Smooth muscle cell (in vitro differentiated cells): ENCODE data around the gene PGAM2. TPM values are rescaled to one million over a fixed set of nuclear protein-coding genes. Genes with fewer than 3 reads are reported as not detected.

ENCODE experiments used
- DNase-seq: peaks from one replicate; lab custom pipeline; 2025; ENCODE audit not compliant: unreplicated experiment; lab: John Stamatoyannopoulos, UW
- H2AFZ ChIP-seq: fragments of 200-600 bp; sonication (generic); 2 replicates; pipeline ENCODE4 v1.6.0; 2016; ENCODE audit warnings: antibody characterized with exemption, low read depth, mild to moderate bottlenecking
- H3F3A ChIP-seq: fragments of 200-600 bp; sonication (generic); 2 replicates; pipeline ENCODE4 v1.6.0; 2017; ENCODE audit warnings: antibody characterized with exemption, low read depth
- H3K27ac ChIP-seq: fragments of 200-600 bp; sonication (generic); 2 replicates; pipeline ENCODE4 v1.5.1; 2016; ENCODE audit warnings: low read depth, mild to moderate bottlenecking
- H3K27me3 ChIP-seq: fragments of 200-600 bp; sonication (generic); 2 replicates; pipeline ENCODE4 v1.6.1; 2016; ENCODE audit warnings: low read depth, mild to moderate bottlenecking
- H3K36me3 ChIP-seq: fragments of 200-600 bp; sonication (generic); 2 replicates; pipeline ENCODE4 v1.5.1; 2016; ENCODE audit warnings: low read depth
- H3K4me1 ChIP-seq: fragments of 200-600 bp; sonication (generic); 2 replicates; pipeline ENCODE4 v1.5.1; 2016; ENCODE audit warnings: low read depth
- H3K4me2 ChIP-seq: fragments of 200-600 bp; sonication (generic); 2 replicates; pipeline ENCODE4 v1.6.0; 2016; ENCODE audit warnings: mild to moderate bottlenecking
- H3K4me3 ChIP-seq: fragments of 200-600 bp; sonication (generic); 2 replicates; pipeline ENCODE4 v1.5.1; 2016; ENCODE audit warnings: mild to moderate bottlenecking
- H3K79me2 ChIP-seq: fragments of 200-600 bp; sonication (generic); 2 replicates; pipeline ENCODE4 v1.6.0; 2016; ENCODE audit warnings: low read depth, mild to moderate bottlenecking
- H3K9ac ChIP-seq: fragments of 200-600 bp; sonication (generic); 2 replicates; pipeline ENCODE4 v1.6.0; 2016; ENCODE audit warnings: low read depth
- H3K9me3 ChIP-seq: fragments of 200-600 bp; sonication (generic); replicated peaks from 2 replicates; pipeline ENCODE4 v1.5.1; 2016; ENCODE audit warnings: low read depth
- H4K20me1 ChIP-seq: fragments of 200-600 bp; sonication (generic); 2 replicates; pipeline ENCODE4 v1.6.0; 2016; ENCODE audit warnings: low read depth
- CTCF ChIP-seq: fragments of 200-600 bp; sonication (generic); IDR thresholded peaks from 2 replicates; pipeline ENCODE4 v1.5.1; 2017; ENCODE audit warnings: borderline replicate concordance, mild to moderate bottlenecking, antibody characterized with exemption; ENCODE audit not compliant: insufficient read depth, poor library complexity, severe bottlenecking
- WGBS: methylation state at CpG from one replicate; pipeline ENCODE4 v1.1.7; 2016; ENCODE audit warnings: low lambda C conversion rate; 5-methylcytosine and 5-hydroxymethylcytosine counted together
- polyA plus RNA-seq: library from polyadenylated mRNA; unstranded; fragments of >200 nt; fragmentation: Nextera tagmentation; extraction: Ambion mirVana; gene quantifications from 2 replicates; pipeline ENCODE4 v1.2.1, GENCODE V29; 2016
- total RNA-seq: library from RNA; depleted of rRNA; stranded (reverse); fragments of >200 nt; gene quantifications from 2 replicates; pipeline ENCODE4 v1.2.3, GENCODE V29; 2014

Gene PGAM2
- total and polyA plus RNA-seq, 2 experiments from 2014 or later, result not detected

- Histone ChIP-seq H2AFZ (no peak overlapping the region), H3K4me3 (peak overlapping the region; percentile 78), H3K27me3 (no peaks in the 10 kb centered on the region), H3K9ac (no peak overlapping the region), H4K20me1 (no peaks in the 10 kb centered on the region), H3K79me2 (peaks cover 5% of the 10 kb centered on the region), H3F3A (no peaks in the 10 kb centered on the region), H3K36me3 (no peaks in the 10 kb centered on the region), H3K4me2 (peak overlapping the region; percentile 90), H3K9me3 (no peaks in the 10 kb centered on the region), H3K4me1 (peaks cover 9% of the 10 kb centered on the region), H3K27ac (no peak overlapping the region)
- no peak for DNase-seq
- 80% methylated on average over 9 of the region's 9 CpGs for WGBS
- TF ChIP-seq CTCF, result no peak
Observed at GRCh38 chr7:44081266-44081748, 15.9 kb upstream of the PGAM2 start.

GRCh38 chr7:44080686-44081265, 15.4 kb upstream of the PGAM2 start:
- Histone ChIP-seq H3K9me3 (no peaks in the 10 kb centered on the region), H3K4me1 (peaks cover 9% of the 10 kb centered on the region), H2AFZ (no peak overlapping the region), H3K79me2 (peaks cover 5% of the 10 kb centered on the region), H3F3A (no peaks in the 10 kb centered on the region), H3K9ac (no peak overlapping the region), H3K27me3 (no peaks in the 10 kb centered on the region), H3K4me3 (no peak overlapping the region), H3K4me2 (peak overlapping the region; percentile 90), H3K36me3 (no peaks in the 10 kb centered on the region), H3K27ac (no peak overlapping the region), H4K20me1 (no peaks in the 10 kb centered on the region)
- 96% methylated on average over 11 of the region's 11 CpGs for WGBS
- TF ChIP-seq CTCF, result no peak
- DNase-seq, result no peak

GRCh38 chr7:44080118-44080517, 14.8 kb upstream of the PGAM2 start:
- no peak overlapping the region for H2AFZ ChIP-seq
- no peak for DNase-seq
- H3F3A ChIP-seq, result no peaks in the 10 kb centered on the region
- H3K9ac ChIP-seq, result no peak overlapping the region
- H3K9me3 ChIP-seq, result no peaks in the 10 kb centered on the region
- no peak overlapping the region for H3K27ac ChIP-seq
- H3K79me2 ChIP-seq, result peaks cover 5% of the 10 kb centered on the region
- H3K4me3 ChIP-seq, result no peak overlapping the region
- no peaks in the 10 kb centered on the region for H3K27me3 ChIP-seq
- TF ChIP-seq CTCF, result no peak
- WGBS, result over 99% methylated on average over 5 of the region's 5 CpGs
- peaks cover 9% of the 10 kb centered on the region for H3K4me1 ChIP-seq
- H4K20me1 ChIP-seq, result no peaks in the 10 kb centered on the region
- H3K4me2 ChIP-seq, result no peak overlapping the region
- no peaks in the 10 kb centered on the region for H3K36me3 ChIP-seq

GRCh38 chr7:44079331-44080021, 14.1 kb upstream of the PGAM2 start:
- H3K4me2 ChIP-seq, result no peak overlapping the region
- H3K4me1 ChIP-seq, result peaks cover 9% of the 10 kb centered on the region
- no peaks in the 10 kb centered on the region for H3K9me3 ChIP-seq
- H3K79me2 ChIP-seq, result peaks cover 5% of the 10 kb centered on the region
- DNase-seq, result no peak
- H4K20me1 ChIP-seq, result no peaks in the 10 kb centered on the region
- no peak overlapping the region for H3K4me3 ChIP-seq
- TF ChIP-seq CTCF, result no peak
- H3K27ac ChIP-seq, result no peak overlapping the region
- H3K36me3 ChIP-seq, result no peaks in the 10 kb centered on the region
- whole genome bisulfite sequencing, result 99% methylated on average over 7 of the region's 11 CpGs
- no peaks in the 10 kb centered on the region for H3K27me3 ChIP-seq
- H3K9ac ChIP-seq, result no peak overlapping the region
- H2AFZ ChIP-seq, result no peak overlapping the region
- no peaks in the 10 kb centered on the region for H3F3A ChIP-seq
